HG03521 (cell line): Measurements from ENCODE around the gene RC3H2.

Experiments
- ATAC-seq: cut with Tn5 transposase; IDR thresholded peaks from one replicate; pipeline ENCODE4 v1.9.1; 2021; ENCODE audit warnings: mild to moderate bottlenecking, moderate library complexity; ENCODE audit not compliant: unreplicated experiment

RC3H2 gene

GRCh38 chr9:122904823-122905710, at the start of gene RC3H2:
RC3H2 (minus strand) TSS chr9:122905359; CDS start chr9:122897509, 7,850 bp downstream.
- ATAC-seq: peak; percentile 81

- no peak for ATAC-seq
Observed at GRCh38 chr9:122954253-122954691, 49.1 kb upstream of the RC3H2 start.

GRCh38 chr9:122951056-122951455, 45.9 kb upstream of the RC3H2 start:
- ATAC-seq: no peak

GRCh38 chr9:122950263-122950662, 45.1 kb upstream of the RC3H2 start:
- ATAC-seq: no peak

GRCh38 chr9:122949696-122950095, 44.5 kb upstream of the RC3H2 start:
- no peak for ATAC-seq

GRCh38 chr9:122948313-122948712, 43.2 kb upstream of the RC3H2 start:
- no peak for ATAC-seq

GRCh38 chr9:122946461-122947005, 41.4 kb upstream of the RC3H2 start:
- ATAC-seq: no peak

- ATAC-seq: no peak
Observed at GRCh38 chr9:122944960-122945888, 40.1 kb upstream of the RC3H2 start.

GRCh38 chr9:122941582-122942234, 36.5 kb upstream of the RC3H2 start:
- ATAC-seq: no peak

GRCh38 chr9:122940749-122941581, 35.8 kb upstream of the RC3H2 start, which contains the start of gene RABGAP1:
RABGAP1 (plus strand) TSS chr9:122941020; CDS start chr9:122957060, 16,040 bp downstream.
- peak; percentile 98 for ATAC-seq

- no peak for ATAC-seq
Observed at GRCh38 chr9:122940454-122940748, 35.2 kb upstream of the RC3H2 start.

- ATAC-seq: no peak
Observed at GRCh38 chr9:122939601-122940000, 34.4 kb upstream of the RC3H2 start.

- no peak for ATAC-seq
Observed at GRCh38 chr9:122936883-122937282, 31.7 kb upstream of the RC3H2 start.

GRCh38 chr9:122936464-122936863, 31.3 kb upstream of the RC3H2 start:
- no peak for ATAC-seq

- ATAC-seq: peak; percentile 97
Observed at GRCh38 chr9:122931226-122932121, 26.3 kb upstream of the RC3H2 start, which contains the start of gene ZBTB26. ZBTB26 (minus strand) TSS chr9:122931512; CDS start chr9:122919934, 11,578 bp downstream.

- ATAC-seq: no peak
Observed at GRCh38 chr9:122930541-122931225, 25.5 kb upstream of the RC3H2 start.

- no peak for ATAC-seq
Observed at GRCh38 chr9:122929796-122930354, 24.7 kb upstream of the RC3H2 start.

- no peak for ATAC-seq
Observed at GRCh38 chr9:122923947-122924346, 18.8 kb upstream of the RC3H2 start.
